ENCODE data around the gene NBEA. TPM values are rescaled to one million over a fixed set of nuclear protein-coding genes. Genes with fewer than 3 reads are reported as not detected.

The NBEA gene
- total RNA-seq, 2 donors from 2014 or later, result 7.7 to 10.2 TPM

GRCh38 chr13:35598233-35598632, 656.2 kb downstream of the NBEA start:
- no peak for ATAC-seq (ENCODE audit: insufficient number of reproducible peaks, low FRiP score, low read depth)
- Histone ChIP-seq H3K27me3 (replicated peaks; ENCODE audit: insufficient read depth) (no peaks in the 10 kb centered on the region), H3K4me1 (ENCODE audit: control insufficient read depth in 1 of 2, low read depth in 2 of 2) (peaks cover 13 to 16% of the 10 kb centered on the region in 2 donors), H3K36me3 (no peaks in the 10 kb centered on the region), H3K27ac (no peak overlapping the region), H3K4me3 (no peak overlapping the region), H3K9me3 (no peaks in the 10 kb centered on the region)
- no peak for DNase-seq (ENCODE audit: low spot score)
- no peak for TF ChIP-seq CTCF (IDR thresholded peaks at IDR 0.05)

GRCh38 chr13:35598790-35599369, 656.8 kb downstream of the NBEA start:
- no peak overlapping the region for H3K27ac ChIP-seq
- no peaks in the 10 kb centered on the region for H3K9me3 ChIP-seq
- no peak overlapping the region for H3K4me3 ChIP-seq
- DNase-seq (ENCODE audit: low spot score), result no peak
- no peaks in the 10 kb centered on the region for H3K36me3 ChIP-seq
- no peak for TF ChIP-seq CTCF (IDR thresholded peaks at IDR 0.05)
- H3K27me3 ChIP-seq (replicated peaks; ENCODE audit: insufficient read depth), result no peaks in the 10 kb centered on the region
- H3K4me1 ChIP-seq (ENCODE audit: control insufficient read depth in 1 of 2, low read depth in 2 of 2), result peaks cover 13 to 16% of the 10 kb centered on the region in 2 donors
- ATAC-seq (ENCODE audit: insufficient number of reproducible peaks, low FRiP score, low read depth), result no peak

GRCh38 chr13:35599384-35599783, 657.3 kb downstream of the NBEA start:
- no peak for ATAC-seq (ENCODE audit: insufficient number of reproducible peaks, low FRiP score, low read depth)
- no peak for TF ChIP-seq CTCF (IDR thresholded peaks at IDR 0.05)
- no peak for DNase-seq (ENCODE audit: low spot score)
- no peaks in the 10 kb centered on the region for H3K27me3 ChIP-seq (replicated peaks; ENCODE audit: insufficient read depth)
- H3K27ac ChIP-seq, result no peak overlapping the region
- H3K9me3 ChIP-seq, result no peaks in the 10 kb centered on the region
- no peak overlapping the region for H3K4me3 ChIP-seq
- H3K36me3 ChIP-seq, result no peaks in the 10 kb centered on the region
- H3K4me1 ChIP-seq (ENCODE audit: control insufficient read depth in 1 of 2, low read depth in 2 of 2), result peaks cover 13 to 16% of the 10 kb centered on the region in 2 donors

- H3K4me1 ChIP-seq (ENCODE audit: control insufficient read depth in 1 of 2, low read depth in 2 of 2), result peaks cover 13 to 16% of the 10 kb centered on the region in 2 donors
- H3K4me3 ChIP-seq, result no peak overlapping the region
- no peak for TF ChIP-seq CTCF (IDR thresholded peaks at IDR 0.05)
- no peaks in the 10 kb centered on the region for H3K27me3 ChIP-seq (replicated peaks; ENCODE audit: insufficient read depth)
- no peaks in the 10 kb centered on the region for H3K9me3 ChIP-seq
- no peak overlapping the region for H3K27ac ChIP-seq
- no peak for ATAC-seq (ENCODE audit: insufficient number of reproducible peaks, low FRiP score, low read depth)
- DNase-seq (ENCODE audit: low spot score), result no peak
- no peaks in the 10 kb centered on the region for H3K36me3 ChIP-seq
Measured at GRCh38 chr13:35600137-35600536, 658.1 kb downstream of the NBEA start.

GRCh38 chr13:35603593-35604285, 661.7 kb downstream of the NBEA start:
- Histone ChIP-seq H3K4me3 (no peak overlapping the region), H3K27me3 (replicated peaks; ENCODE audit: insufficient read depth) (no peaks in the 10 kb centered on the region), H3K36me3 (no peaks in the 10 kb centered on the region), H3K4me1 (ENCODE audit: control insufficient read depth in 1 of 2, low read depth in 2 of 2) (peaks cover 8% of the 10 kb centered on the region in 2 donors), H3K27ac (no peak overlapping the region), H3K9me3 (no peaks in the 10 kb centered on the region)
- no peak for TF ChIP-seq CTCF (IDR thresholded peaks at IDR 0.05)
- ATAC-seq (ENCODE audit: insufficient number of reproducible peaks, low FRiP score, low read depth) (no peak), DNase-seq (ENCODE audit: low spot score) (no peak)

Measured in thoracic aorta (tissue), 2 donors.